Pulmonary artery endothelial cell (primary cell): ENCODE results near the gene PDE4D. TPM values are rescaled to one million over a fixed set of nuclear protein-coding genes. Genes with fewer than 3 reads are reported as not detected.
"Not testable (repeated sequence)": the region's sequence is repeated elsewhere in the genome, so short reads cannot be mapped to it uniquely, and the experiment has no call there.

Experiments used
- DNase-seq: peaks from one replicate; pipeline ENCODE4 v3.0.0-alpha.2; 2011; ENCODE audit warnings: low read depth, low spot score
- total RNA-seq: library from RNA; depleted of rRNA; stranded (reverse); fragments of >200 nt; gene quantifications from 2 replicates; pipeline ENCODE4 v1.2.3, GENCODE V29; 2014

Gene PDE4D
- total RNA-seq, 1 donor from 2014 or later: 22.4 TPM

- no peak for DNase-seq
These were observed 277.1 kb downstream of the PDE4D start for GRCh38 chr5:59616413-59616812.

DNA sequence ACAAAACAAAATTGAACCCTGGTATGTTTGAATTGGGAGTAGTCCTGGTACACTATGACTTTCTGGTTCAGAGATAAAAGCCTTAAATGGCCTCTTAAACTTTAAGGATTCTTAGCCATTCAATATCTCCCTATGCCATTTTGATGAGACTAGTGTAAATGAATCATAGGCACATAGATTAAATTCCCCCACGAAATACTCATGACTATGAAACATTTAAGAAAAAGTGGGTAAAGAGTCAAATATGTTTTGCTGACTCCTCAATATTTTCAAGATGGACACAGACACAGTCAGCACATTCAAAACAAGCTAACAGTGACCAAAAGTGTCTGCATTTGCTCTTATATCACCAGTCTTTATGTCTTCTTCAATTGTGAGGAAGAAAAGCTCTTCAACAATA lies 278.3 kb downstream of the PDE4D start:
- DNase-seq: no peak

- DNase-seq: no peak
These were observed 283.8 kb downstream of the PDE4D start for GRCh38 chr5:59609501-59610265.

GRCh38 chr5:59608745-59609144 lies 284.8 kb downstream of the PDE4D start:
- DNase-seq: no peak

DNA sequence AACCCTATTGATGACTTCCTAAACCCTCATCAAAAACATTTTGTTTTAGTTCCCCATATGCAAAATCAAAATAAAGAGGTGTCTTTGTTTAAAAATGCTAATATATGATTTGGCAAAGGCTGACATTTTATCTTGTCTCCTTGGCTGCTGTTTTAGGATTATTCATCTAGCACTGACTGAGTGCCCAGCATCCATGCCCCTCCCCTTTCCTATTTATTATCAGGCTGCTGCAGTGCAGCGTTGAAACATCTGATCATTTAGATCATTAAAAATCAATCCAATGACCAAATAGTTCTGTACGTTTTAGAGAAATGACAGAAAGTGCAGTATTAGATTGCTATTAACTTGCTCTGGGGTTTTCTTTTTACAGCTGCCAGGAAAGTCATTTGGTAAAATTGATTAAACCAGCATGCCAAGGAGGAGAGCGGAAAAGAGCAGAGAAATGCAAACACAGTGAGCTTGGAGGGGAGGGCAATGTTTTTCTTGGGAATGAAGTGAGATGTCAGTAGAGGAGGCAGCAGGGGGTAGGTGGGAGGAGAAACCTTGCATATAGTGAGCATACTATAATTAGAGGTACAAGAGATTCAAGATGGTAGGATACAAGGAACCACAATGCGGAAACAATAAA lies 286.3 kb downstream of the PDE4D start:
- no peak for DNase-seq

DNA sequence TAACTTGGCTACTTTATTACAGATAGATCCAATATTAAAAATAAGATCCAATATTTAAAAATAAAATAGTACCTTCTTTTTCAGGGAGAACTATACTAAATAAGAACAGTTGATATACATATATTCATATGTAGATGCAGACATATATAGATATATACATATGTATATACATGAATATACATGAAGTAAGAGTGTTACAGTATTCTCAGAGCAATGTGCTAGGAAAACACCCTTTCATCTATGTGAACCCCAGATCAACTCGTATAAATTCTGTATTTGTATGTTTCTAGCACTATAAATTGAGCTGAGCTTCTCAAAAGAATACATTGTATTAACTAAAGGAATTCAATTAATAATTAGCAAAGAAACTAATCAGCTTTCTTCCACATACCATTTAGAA lies 287.6 kb downstream of the PDE4D start:
- DNase-seq: no peak

DNA sequence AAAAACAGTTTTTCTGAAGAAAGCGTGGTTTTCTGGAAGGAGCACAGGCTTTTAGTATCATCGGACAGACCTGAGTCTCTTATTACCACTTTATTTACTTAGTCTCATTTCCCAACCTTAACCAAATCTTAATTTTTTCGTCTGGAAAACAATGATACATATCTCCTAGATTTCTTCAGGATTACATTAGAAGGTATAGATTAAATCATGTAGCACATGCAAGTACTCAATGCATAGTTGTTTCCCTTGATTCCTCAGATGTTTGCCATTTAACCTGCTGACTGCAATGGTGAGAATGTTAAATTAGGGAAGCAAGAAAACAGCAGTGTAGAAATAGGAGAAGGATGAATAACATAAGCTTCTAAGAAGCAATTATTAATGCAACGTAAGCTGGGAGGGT lies 289.4 kb downstream of the PDE4D start:
- no peak for DNase-seq

DNA sequence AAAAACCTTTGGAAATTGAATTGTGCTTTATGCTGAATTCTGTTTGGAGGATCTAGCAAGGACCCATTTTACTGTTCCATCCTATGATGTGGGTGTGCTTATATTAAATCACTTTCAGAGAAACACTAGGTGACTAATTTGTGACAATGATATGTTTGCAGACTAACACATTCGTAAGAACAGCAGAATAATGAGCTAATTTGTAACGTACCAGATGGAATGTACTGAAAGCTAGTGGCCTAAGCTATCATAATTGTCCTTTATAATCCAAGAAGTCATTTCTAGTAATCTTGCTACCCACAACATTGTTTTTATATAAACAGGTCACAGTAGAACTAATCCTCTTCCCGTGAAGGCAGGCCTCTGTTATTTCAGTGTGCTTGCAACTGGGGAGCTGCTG lies 292.5 kb downstream of the PDE4D start:
- DNase-seq: no peak

DNA sequence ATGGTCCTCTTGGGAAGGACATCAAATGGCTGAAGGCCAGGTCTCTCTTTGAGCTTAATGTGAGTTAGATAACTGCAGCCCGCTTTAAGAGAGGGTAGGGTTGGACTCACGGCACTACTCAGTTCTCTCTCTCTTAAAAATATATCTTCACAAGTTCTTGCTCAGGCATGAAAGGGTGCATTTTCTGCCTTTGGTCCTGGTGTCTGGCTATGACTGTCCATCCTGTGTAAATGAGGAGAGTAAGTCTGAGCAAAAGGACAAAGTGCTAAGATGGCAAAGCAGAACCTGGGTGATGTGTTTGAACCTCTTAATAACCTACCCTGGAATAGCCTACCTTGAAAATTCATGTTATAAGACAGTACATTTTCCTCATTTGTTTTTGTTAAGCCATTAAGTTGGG lies 293.4 kb downstream of the PDE4D start:
- no peak for DNase-seq

- no peak for DNase-seq
These were observed 293.8 kb downstream of the PDE4D start for GRCh38 chr5:59599729-59600128.

DNA sequence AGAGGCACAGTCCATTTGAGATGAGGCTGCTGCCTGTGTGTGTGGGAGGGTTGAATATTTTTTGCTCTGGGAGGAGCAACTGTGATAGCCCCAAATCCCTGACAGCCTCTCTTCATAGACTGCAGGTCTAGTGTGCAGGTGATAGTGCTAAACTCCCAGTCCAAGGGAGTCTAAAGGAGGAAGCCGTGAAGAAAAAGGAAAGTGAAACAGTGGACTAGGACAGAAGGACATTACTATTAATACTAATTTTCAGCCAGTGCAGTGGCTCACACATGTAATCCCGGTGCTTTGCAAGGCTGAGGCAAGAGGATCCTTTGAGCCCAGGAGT lies 295.0 kb downstream of the PDE4D start:
- no peak for DNase-seq

- DNase-seq: no peak
These were observed 295.6 kb downstream of the PDE4D start for GRCh38 chr5:59597690-59598546.

DNA sequence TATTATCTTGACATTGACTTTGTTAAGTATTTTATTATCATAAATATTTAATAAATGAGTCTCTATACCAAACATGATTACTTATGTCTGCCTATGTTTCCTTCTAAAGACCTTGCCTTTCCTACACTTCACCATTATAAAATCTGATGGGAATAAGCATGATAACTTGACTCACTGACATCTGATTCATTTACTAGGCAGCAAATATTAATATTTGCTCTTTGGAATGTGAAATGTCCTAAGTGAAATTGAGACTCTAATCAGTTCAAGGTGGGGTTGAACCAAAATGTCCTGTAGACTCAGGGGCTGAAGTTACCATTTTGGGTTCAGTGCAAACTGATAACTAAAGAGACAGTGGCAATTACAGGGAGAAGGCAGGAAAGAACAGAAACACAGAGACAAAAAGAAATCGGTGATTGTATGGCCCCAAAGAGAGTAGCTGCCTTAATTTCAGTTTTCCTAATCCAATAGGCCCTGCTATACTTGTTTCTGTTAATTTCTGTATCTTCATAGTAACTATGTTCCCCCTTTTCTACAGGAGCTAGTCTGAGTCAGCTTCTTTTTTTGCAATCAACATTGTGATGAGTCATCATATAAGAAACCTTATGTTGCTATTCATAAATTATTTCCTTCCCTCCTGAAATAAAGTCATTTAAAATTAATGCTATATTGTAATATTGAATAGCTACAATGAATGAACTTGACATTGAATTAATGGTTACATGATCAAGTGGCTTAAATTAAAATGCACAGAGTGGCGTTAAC lies 296.8 kb downstream of the PDE4D start:
- DNase-seq: no peak

DNA sequence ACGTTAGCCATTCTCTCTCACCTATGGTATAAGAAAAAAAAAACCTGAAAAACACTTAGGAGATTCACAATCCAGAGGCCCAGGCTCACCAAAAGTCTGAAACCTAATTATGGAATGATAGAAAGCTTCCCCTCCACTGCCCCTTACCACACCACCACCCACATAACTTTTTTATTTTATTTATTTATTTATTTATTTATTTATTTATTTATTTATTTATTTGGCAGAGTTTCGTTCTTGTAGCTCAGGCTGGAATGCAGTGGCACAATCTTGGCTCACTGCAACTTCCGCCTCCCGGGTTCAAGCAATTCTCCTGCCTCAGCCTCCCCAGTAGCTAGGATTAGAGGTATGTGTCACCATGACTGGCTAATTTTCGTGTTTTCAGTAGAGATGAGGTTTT lies 299.4 kb downstream of the PDE4D start:
- DNase-seq: not testable (repeated sequence)

DNA sequence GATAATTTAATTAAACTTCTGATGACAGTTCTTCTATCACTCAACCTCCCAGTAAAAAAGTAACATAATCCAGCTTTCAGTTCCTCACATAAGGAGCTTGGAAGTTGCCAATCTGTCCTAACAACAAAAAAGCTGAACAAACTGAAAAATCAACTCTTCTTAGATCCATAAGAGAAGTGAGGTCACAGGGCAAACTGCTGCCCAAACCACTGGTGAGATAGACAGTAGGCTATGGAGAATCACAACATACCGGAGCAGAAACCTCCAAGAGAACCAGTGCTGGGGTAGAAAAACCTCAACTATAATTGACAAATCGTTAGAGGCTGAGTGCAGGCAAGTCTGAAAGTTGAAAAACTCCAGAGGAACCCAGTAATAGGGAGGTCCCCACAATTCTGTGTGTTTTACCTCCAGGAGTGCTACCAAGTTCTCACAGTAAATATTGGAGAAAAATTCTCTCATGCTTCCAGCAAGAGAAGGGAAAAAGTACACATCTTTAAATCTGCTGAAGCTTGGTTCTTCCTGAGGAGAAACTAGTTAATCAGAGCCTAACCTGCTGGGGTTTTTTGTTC lies 300.0 kb downstream of the PDE4D start:
- no peak for DNase-seq

GRCh38 chr5:59592101-59592500 lies 301.4 kb downstream of the PDE4D start:
- DNase-seq: no peak

DNA sequence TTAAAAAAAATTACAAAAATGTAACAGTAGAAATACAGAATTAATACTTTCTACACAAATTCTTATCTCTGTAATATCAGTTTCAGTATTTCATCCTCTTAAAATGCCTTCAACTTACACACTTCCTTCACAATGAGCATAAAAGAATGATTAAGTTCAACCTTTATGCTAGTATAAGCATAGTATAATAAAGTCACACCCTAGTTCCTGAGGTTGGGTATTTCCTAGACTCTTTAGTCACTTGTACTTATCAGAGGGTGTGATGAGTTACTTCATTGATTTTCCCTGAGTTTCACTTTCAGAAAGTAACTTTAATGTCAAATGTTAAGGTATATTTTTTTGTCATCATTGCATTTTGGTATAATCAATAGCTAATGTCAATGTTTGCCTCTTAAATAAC lies 302.4 kb downstream of the PDE4D start:
- no peak for DNase-seq

DNA sequence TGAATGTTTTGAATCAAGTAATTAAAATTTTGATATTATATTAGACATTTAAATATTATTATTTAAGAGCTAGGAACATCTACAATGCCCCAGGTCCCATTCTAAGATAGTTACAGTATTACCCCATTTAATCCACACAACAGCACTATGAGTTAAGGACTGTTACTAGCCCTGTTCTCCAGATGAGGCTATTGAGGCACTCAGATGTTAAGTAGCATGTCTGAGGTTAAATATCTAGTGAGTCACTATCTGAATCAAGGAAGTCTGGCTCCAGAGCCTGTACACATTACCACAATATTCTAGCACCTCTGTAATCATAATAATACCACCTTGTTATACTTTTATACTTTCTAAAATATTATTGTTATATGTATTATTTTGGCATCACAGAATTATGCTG lies 304.6 kb downstream of the PDE4D start:
- DNase-seq: no peak

- DNase-seq: no peak
These were observed 305.8 kb downstream of the PDE4D start for GRCh38 chr5:59587489-59588337.

DNA sequence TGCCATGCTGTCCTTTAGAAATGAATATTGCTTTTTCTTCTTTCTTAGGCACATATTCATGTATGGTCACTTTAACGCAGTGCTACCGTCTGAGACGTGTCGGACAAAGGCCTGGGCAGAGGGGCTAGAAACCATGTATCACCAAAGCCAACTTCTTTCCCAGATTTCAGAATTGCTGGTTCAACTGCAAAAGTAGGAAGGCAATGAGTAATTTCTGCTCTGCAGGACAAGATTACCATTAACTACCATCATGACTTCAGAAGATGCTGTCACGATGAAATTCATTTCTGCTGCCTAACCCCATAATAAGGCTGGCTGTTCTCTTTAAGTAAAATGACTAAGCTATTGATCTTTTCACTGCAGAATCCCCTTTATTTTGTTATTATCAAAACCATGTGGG lies 306.7 kb downstream of the PDE4D start:
- DNase-seq: no peak
